K562 (cell line): ENCODE data around the gene PCDHGA12. TPM values are rescaled to one million over a fixed set of nuclear protein-coding genes. Genes with fewer than 3 reads are reported as not detected.

Experiments
- ATAC-seq: fragments of 200-7000 bp; cut with Tn5 transposase; 3 replicates; pipeline ENCODE4 v1.9.1; 2020; ENCODE audit warnings: moderate library complexity
- BruUV-seq: library from RNA; stranded (reverse); fragments of 400-500 nt; replicated peaks from 2 replicates; lab custom pipeline; 2021; lab: Mats Ljungman, UMichigan
- CTCF ChIA-PET: fragments of 300-600 bp; formaldehyde crosslinking; extraction: SDS; loops from one replicate; lab custom pipeline; 2021; ENCODE audit warnings: low intra/inter-chr PET ratio; lab: Yijun Ruan, JAX
- POLR2A ChIA-PET: fragments of 300-600, 350-650 bp; sonication (Branson Sonifier 250); formaldehyde crosslinking; extraction: SDS; loops from one replicate; lab custom pipeline; 2021; ENCODE audit warnings: antibody characterized with exemption, inconsistent platforms; lab: Yijun Ruan, JAX
- DNase-seq, 4 experiments: peaks; one replicate each; pipeline versions ENCODE4 v3.0.0 to v3.0.0-alpha.2; 2011 to 2018; ENCODE audit warnings: low spot score in 3 of 4, mixed read lengths in 3 of 4; ENCODE audit errors: extremely low read depth in 1 of 4
- FAIRE-seq: peaks from 2 replicates; lab custom pipeline; 2011; peaks lifted over from hg19 to GRCh38; lab: Jason Lieb, UNC
- H2AFZ ChIP-seq: 2 replicates; pipeline ENCODE4 v1.6.0; 2011; ENCODE audit warnings: low read depth, low read length, control low read depth, inconsistent platforms
- H3K27ac ChIP-seq: fragments of 200-600 bp; 3 replicates; pipeline ENCODE4 v1.8.0; 2011; ENCODE audit warnings: low read depth, mild to moderate bottlenecking, control low read depth, inconsistent platforms, low read length, moderate library complexity, mixed read lengths; ENCODE audit errors: extremely low read depth
- H3K27me3 ChIP-seq, 2 experiments: fragments of 300-600 bp in 1 of 2; 2 replicates in 1 of 2; 3 replicates in 1 of 2; pipeline versions ENCODE4 v1.6.0 to v1.8.0; 2011; ENCODE audit warnings: inconsistent platforms in 2 of 2, low read length in 2 of 2, mild to moderate bottlenecking in 1 of 2, mixed read lengths in 1 of 2, moderate library complexity in 1 of 2; ENCODE audit not compliant: control insufficient read depth in 2 of 2, insufficient read depth in 2 of 2
- H3K36me3 ChIP-seq: fragments of 300-600 bp; 3 replicates; pipeline ENCODE4 v1.8.0; 2011; ENCODE audit warnings: mild to moderate bottlenecking, low read length, inconsistent platforms; ENCODE audit not compliant: control insufficient read depth, insufficient read depth
- H3K4me1 ChIP-seq, 2 experiments: fragments of 200-600 bp in 1 of 2; replicated peaks in 1 of 2; 2 replicates in 1 of 2; 3 replicates in 1 of 2; pipeline versions ENCODE4 v1.5.1 to v1.8.0; 2011; ENCODE audit warnings: inconsistent platforms in 2 of 2, low read length in 2 of 2, mild to moderate bottlenecking in 1 of 2, mixed read lengths in 1 of 2, moderate library complexity in 1 of 2; ENCODE audit not compliant: control insufficient read depth in 2 of 2, insufficient read depth in 2 of 2
- H3K4me2 ChIP-seq: 2 replicates; pipeline ENCODE4 v1.6.1; 2011; ENCODE audit warnings: low read length, control low read depth, inconsistent platforms, mixed read lengths; ENCODE audit not compliant: insufficient read depth
- H3K4me3 ChIP-seq: fragments of 200-600 bp; sonication (generic), shearing (Covaris generic); 2 replicates; pipeline ENCODE4 v1.5.1; 2016; ENCODE audit warnings: control low read depth, inconsistent platforms
- H3K79me2 ChIP-seq: fragments of 200-600 bp; 3 replicates; pipeline ENCODE4 v1.8.0; 2011; ENCODE audit warnings: low read length, inconsistent platforms; ENCODE audit not compliant: control insufficient read depth, insufficient read depth
- H3K9ac ChIP-seq, 2 experiments: 2 replicates each; pipeline versions ENCODE4 v1.6.0 to v1.6.1; 2011; ENCODE audit warnings: low read depth in 2 of 2, low read length in 2 of 2, control low read depth in 1 of 2, inconsistent platforms in 1 of 2, mild to moderate bottlenecking in 1 of 2, mixed read lengths in 1 of 2; ENCODE audit not compliant: insufficient read depth in 1 of 2
- H3K9me1 ChIP-seq: one replicate; pipeline ENCODE4 v1.6.0; 2011; ENCODE audit warnings: inconsistent platforms, mild to moderate bottlenecking, low read length, moderate library complexity; ENCODE audit not compliant: control insufficient read depth, insufficient read depth
- H3K9me3 ChIP-seq: replicated peaks from 2 replicates; pipeline ENCODE4 v1.5.1; 2011; ENCODE audit warnings: low read depth, low read length, inconsistent platforms; ENCODE audit not compliant: control insufficient read depth, insufficient read depth
- H4K20me1 ChIP-seq: replicated peaks from 2 replicates; pipeline ENCODE4 v1.6.1; 2011; ENCODE audit warnings: low read length, inconsistent platforms, mixed read lengths; ENCODE audit not compliant: control insufficient read depth, insufficient read depth
- GABPB1 ChIP-seq: sonication (generic); formaldehyde crosslinking; IDR thresholded peaks from 2 replicates; pipeline ENCODE4 v1.8.0; 2022; ENCODE audit warnings: mild to moderate bottlenecking, missing genetic modification reagents
- HMG20B ChIP-seq: fragments of 250-450 bp; sonication (Bioruptor Pico); IDR thresholded peaks from 2 replicates; pipeline ENCODE4 v1.5.0; 2021; ENCODE audit warnings: mild to moderate bottlenecking
- NR2F6 ChIP-seq: fragments of 450-650 bp; formaldehyde crosslinking; IDR thresholded peaks from 2 replicates; pipeline ENCODE4 v1.4.0; 2020; ENCODE audit warnings: mild to moderate bottlenecking
- PURB ChIP-seq: sonication (generic); formaldehyde crosslinking; IDR thresholded peaks from 2 replicates; pipeline ENCODE4 v1.9.0; 2021; ENCODE audit warnings: low read depth, mild to moderate bottlenecking, missing genetic modification reagents
- ZNF277 ChIP-seq: fragments of 250-450 bp; sonication (Bioruptor Pico); IDR thresholded peaks from 2 replicates; pipeline ENCODE4 v1.8.0; 2022; ENCODE audit warnings: inconsistent platforms, mild to moderate bottlenecking, moderate library complexity, borderline replicate concordance
- WGBS: fragments of 100-300 bp; shearing (Covaris generic); methylation state at CpG from one replicate; pipeline ENCODE4 v1.1.6; 2016; ENCODE audit warnings: low coverage, mixed read lengths; ENCODE audit not compliant: insufficient coverage; ENCODE audit errors: missing lambda C conversion rate; 5-methylcytosine and 5-hydroxymethylcytosine counted together
- in situ Hi-C: fragments of 300-500 bp; cut with MboI; formaldehyde crosslinking; loops from 4 replicates; pipeline ENCODE4 v1.15.0; 2018; ENCODE audit warnings: inconsistent platforms, mixed read lengths
- intact Hi-C: fragments of 100-400 bp; cut with micrococcal nuclease; formaldehyde crosslinking; loops from 2 replicates; pipeline ENCODE4 v1.14.2; 2022
- polyA plus RNA-seq, 8 experiments: library from polyadenylated mRNA; depleted of rRNA in 4 of 8; stranded (reverse) in 5 of 8; unstranded in 3 of 8; fragments of >200 nt; fragmentation: Nextera tagmentation in 2 of 8; fragmentation: Illumina TruSeq in 1 of 8; extraction: Ambion mirVana in 2 of 8; extraction: Trizol in 1 of 8; gene quantifications; 2 replicates each; pipeline versions ENCODE4 v1.2.1 to v1.2.3, GENCODE V29; 2011 to 2014; ENCODE audit warnings: inconsistent platforms in 1 of 8, missing spikeins in 1 of 8
- total RNA-seq, 7 experiments: library from RNA; depleted of rRNA in 6 of 7; stranded (reverse); fragments of >200 nt in 6 of 7; fragmentation: Illumina TruSeq in 2 of 7; extraction: Trizol in 2 of 7; gene quantifications; 2 replicates each; pipeline versions ENCODE4 v1.2.1 to v1.2.3, GENCODE V29; 2011 to 2021; ENCODE audit warnings: low replicate concordance in 1 of 7
- TF ChIP-seq, protein P1 (sequence below): sonication (generic); formaldehyde crosslinking; IDR thresholded peaks from 2 replicates; pipeline ENCODE4 v1.8.0; 2023; ENCODE audit warnings: mild to moderate bottlenecking, missing genetic modification reagents

The PCDHGA12 gene
- total and polyA plus RNA-seq, 9 of the 15 experiments (the other 6 are each of a cell fraction or from before 2014, with no cell fraction given) = 0.03 TPM; not detected in 8

DNA sequence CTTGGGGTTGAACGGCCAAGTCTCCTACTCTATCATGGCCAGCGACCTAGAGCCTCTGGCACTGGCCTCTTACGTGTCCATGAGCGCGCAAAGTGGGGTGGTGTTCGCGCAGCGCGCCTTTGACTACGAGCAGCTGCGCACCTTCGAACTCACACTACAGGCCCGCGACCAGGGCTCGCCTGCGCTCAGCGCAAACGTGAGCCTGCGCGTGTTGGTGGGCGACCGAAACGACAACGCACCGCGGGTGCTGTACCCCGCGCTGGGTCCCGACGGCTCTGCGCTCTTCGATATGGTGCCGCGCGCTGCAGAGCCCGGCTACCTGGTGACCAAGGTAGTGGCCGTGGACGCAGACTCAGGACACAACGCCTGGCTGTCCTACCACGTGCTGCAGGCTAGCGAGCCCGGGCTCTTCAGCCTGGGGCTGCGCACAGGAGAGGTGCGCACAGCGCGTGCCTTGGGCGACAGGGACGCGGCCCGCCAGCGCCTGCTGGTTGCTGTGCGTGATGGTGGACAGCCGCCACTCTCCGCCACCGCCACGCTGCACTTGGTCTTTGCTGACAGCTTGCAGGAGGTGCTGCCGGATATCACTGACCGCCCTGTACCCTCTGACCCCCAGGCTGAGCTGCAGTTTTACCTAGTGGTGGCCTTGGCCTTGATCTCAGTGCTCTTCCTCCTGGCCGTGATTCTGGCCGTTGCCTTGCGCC is 30.6 kb upstream of the PCDHGA12 start:
- intact Hi-C loops = no loop called here
- WGBS = 37% methylated on average over 47 of the region's 61 CpGs

More for the DNA sequence above, 30.6 kb upstream of the PCDHGA12 start:
- POLR2A ChIA-PET = no interaction called here
- CTCF ChIA-PET = no interaction called here
- in situ Hi-C loops = no loop called here
- DNase-seq (no peak), ATAC-seq (no peak), FAIRE-seq (no peak)
- Histone ChIP-seq H3K36me3 (no peaks in the 10 kb centered on the region), H3K4me1 (peaks cover 0 to 8% of the 10 kb centered on the region in 2 experiments; a peak in 3 of 5 replicates), H3K9me3 (peaks cover 2% of the 10 kb centered on the region; the same call in 1 of the 2 replicates), H4K20me1 (no peaks in the 10 kb centered on the region), H3K9ac (no peak overlapping the region)
- no TSS peak for BruUV-seq
- no peak for TF ChIP-seq ZNF277 (CRISPR knock-in tag)
- TF ChIP-seq PURB = no peak
- TF ChIP-seq HMG20B = no peak
- TF ChIP-seq, protein P1, sequence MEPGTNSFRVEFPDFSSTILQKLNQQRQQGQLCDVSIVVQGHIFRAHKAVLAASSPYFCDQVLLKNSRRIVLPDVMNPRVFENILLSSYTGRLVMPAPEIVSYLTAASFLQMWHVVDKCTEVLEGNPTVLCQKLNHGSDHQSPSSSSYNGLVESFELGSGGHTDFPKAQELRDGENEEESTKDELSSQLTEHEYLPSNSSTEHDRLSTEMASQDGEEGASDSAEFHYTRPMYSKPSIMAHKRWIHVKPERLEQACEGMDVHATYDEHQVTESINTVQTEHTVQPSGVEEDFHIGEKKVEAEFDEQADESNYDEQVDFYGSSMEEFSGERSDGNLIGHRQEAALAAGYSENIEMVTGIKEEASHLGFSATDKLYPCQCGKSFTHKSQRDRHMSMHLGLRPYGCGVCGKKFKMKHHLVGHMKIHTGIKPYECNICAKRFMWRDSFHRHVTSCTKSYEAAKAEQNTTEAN (CRISPR knock-in tag) = no peak
- no peak for TF ChIP-seq GABPB1 (CRISPR knock-in tag)
- no peak for TF ChIP-seq NR2F6 (CRISPR knock-in tag)
- TF ChIP-seq, all 486 proteins: peak for 0
- Histone ChIP-seq H2AFZ (no peak overlapping the region), H3K4me2 (no peak overlapping the region), H3K9me1 (no peaks in the 10 kb centered on the region), H3K4me3 (no peak overlapping the region), H3K27ac (no peak overlapping the region), H3K79me2 (no peaks in the 10 kb centered on the region), H3K27me3 (peaks cover 3 to 29% of the 10 kb centered on the region in 2 experiments; a peak in 4 of 5 replicates)
